ENCODE results near the gene CUL4A. TPM values are rescaled to one million over a fixed set of nuclear protein-coding genes. Genes with fewer than 3 reads are reported as not detected.

CUL4A gene
- total RNA-seq, 6 experiments from 2014 or later: 90.5 to 104 (median 97.0) TPM

- Mint-ChIP-seq H3K36me3 (ENCODE audit: low read depth) (peaks cover 11% of the 10 kb centered on the region), H3K4me1 (ENCODE audit: low read depth) (peaks cover 17% of the 10 kb centered on the region), H3K27me3 (ENCODE audit: insufficient read depth) (peaks cover 10% of the 10 kb centered on the region; the same call in 1 of the 2 replicates), H3K27ac (peak overlapping the region; percentile 90), H3K4me3 (peak overlapping the region; percentile 99), H3K9me3 (peaks cover 6% of the 10 kb centered on the region)
- TF ChIP-seq CTCF (IDR thresholded peaks at IDR 0.05): no peak
- no peak for DNase-seq
Observed at GRCh38 chr13:113298043-113298945, 88.9 kb downstream of the CUL4A start.

- Mint-ChIP-seq H3K27ac (no peak overlapping the region), H3K27me3 (ENCODE audit: insufficient read depth) (peaks cover 10% of the 10 kb centered on the region; the same call in 1 of the 2 replicates), H3K4me1 (ENCODE audit: low read depth) (peaks cover 27% of the 10 kb centered on the region), H3K9me3 (peaks cover 6% of the 10 kb centered on the region), H3K36me3 (ENCODE audit: low read depth) (peaks cover 11% of the 10 kb centered on the region), H3K4me3 (no peak overlapping the region)
- no peak for DNase-seq
- TF ChIP-seq CTCF (IDR thresholded peaks at IDR 0.05): no peak
Observed at GRCh38 chr13:113299951-113300350, 90.5 kb downstream of the CUL4A start.

GRCh38 chr13:113302986-113303385 is 93.6 kb downstream of the CUL4A start:
- TF ChIP-seq CTCF (IDR thresholded peaks at IDR 0.05): no peak
- DNase-seq: no peak
- H3K9me3 Mint-ChIP-seq: no peaks in the 10 kb centered on the region
- H3K27me3 Mint-ChIP-seq (ENCODE audit: insufficient read depth): peaks cover 2% of the 10 kb centered on the region; the same call in 1 of the 2 replicates
- H3K36me3 Mint-ChIP-seq (ENCODE audit: low read depth): peaks cover 7% of the 10 kb centered on the region; the same call in 1 of the 2 replicates
- H3K4me1 Mint-ChIP-seq (ENCODE audit: low read depth): peaks cover 34% of the 10 kb centered on the region
- H3K27ac Mint-ChIP-seq: no peak overlapping the region
- H3K4me3 Mint-ChIP-seq: no peak overlapping the region

GRCh38 chr13:113304121-113304520 is 94.7 kb downstream of the CUL4A start:
- Mint-ChIP-seq H3K9me3 (no peaks in the 10 kb centered on the region), H3K36me3 (ENCODE audit: low read depth) (peaks cover 7% of the 10 kb centered on the region; the same call in 1 of the 2 replicates), H3K27ac (no peak overlapping the region; the same call in 1 of the 2 replicates), H3K4me1 (ENCODE audit: low read depth) (peaks cover 26% of the 10 kb centered on the region), H3K4me3 (no peak overlapping the region), H3K27me3 (ENCODE audit: insufficient read depth) (peaks cover 2% of the 10 kb centered on the region; the same call in 1 of the 2 replicates)
- no peak for DNase-seq
- no peak for TF ChIP-seq CTCF (IDR thresholded peaks at IDR 0.05)

- Mint-ChIP-seq H3K36me3 (ENCODE audit: low read depth) (peaks cover 11% of the 10 kb centered on the region; the same call in 1 of the 2 replicates), H3K9me3 (no peaks in the 10 kb centered on the region), H3K4me1 (ENCODE audit: low read depth) (peaks cover 26% of the 10 kb centered on the region), H3K4me3 (peak overlapping the region; percentile 48), H3K27ac (peak overlapping the region; percentile 61), H3K27me3 (ENCODE audit: insufficient read depth) (peaks cover 2% of the 10 kb centered on the region; the same call in 1 of the 2 replicates)
- no peak for TF ChIP-seq CTCF (IDR thresholded peaks at IDR 0.05)
- peak; percentile 55 for DNase-seq
Observed at GRCh38 chr13:113305208-113305607, 95.8 kb downstream of the CUL4A start.

All from HFFc6 (cell line).